ENCODE data around the gene REEP2.

The REEP2 gene

GRCh38 chr5:138440159-138441073 is 1.6 kb downstream of the REEP2 start:
- H3K4me3 ChIP-seq (ENCODE audit: low read depth, low read length), result no peak overlapping the region
- TF ChIP-seq CTCF (IDR thresholded peaks at IDR 0.05; ENCODE audit: low read depth, low read length), result no peak
- no peak for TF ChIP-seq MYC (IDR thresholded peaks at IDR 0.05; ENCODE audit: low read depth, low read length)
- TF ChIP-seq POLR2A (IDR thresholded peaks at IDR 0.05; ENCODE audit: extremely low read depth, insufficient read length), result no peak
- no peak for TF ChIP-seq MAX (IDR thresholded peaks at IDR 0.05; ENCODE audit: low read depth, low read length)
- DNase-seq (ENCODE audit: low read depth), result no peak

GRCh38 chr5:138441221-138441620 is 2.4 kb downstream of the REEP2 start:
- no peak for DNase-seq (ENCODE audit: low read depth)
- no peak overlapping the region for H3K4me3 ChIP-seq (ENCODE audit: low read depth, low read length)
- no peak for TF ChIP-seq CTCF (IDR thresholded peaks at IDR 0.05; ENCODE audit: low read depth, low read length)

- H3K4me3 ChIP-seq (ENCODE audit: low read depth, low read length), result no peak overlapping the region
- DNase-seq (ENCODE audit: low read depth), result no peak
- TF ChIP-seq CTCF (IDR thresholded peaks at IDR 0.05; ENCODE audit: low read depth, low read length), result no peak
- TF ChIP-seq MAX (IDR thresholded peaks at IDR 0.05; ENCODE audit: low read depth, low read length), result no peak
- no peak for TF ChIP-seq MYC (IDR thresholded peaks at IDR 0.05; ENCODE audit: low read depth, low read length)
- no peak for TF ChIP-seq POLR2A (IDR thresholded peaks at IDR 0.05; ENCODE audit: extremely low read depth, insufficient read length)
Measured at GRCh38 chr5:138444078-138444773, 5.4 kb downstream of the REEP2 start.

GRCh38 chr5:138444774-138445546 is 6.1 kb downstream of the REEP2 start:
- no peak for TF ChIP-seq CTCF (IDR thresholded peaks at IDR 0.05; ENCODE audit: low read depth, low read length)
- TF ChIP-seq MAX (IDR thresholded peaks at IDR 0.05; ENCODE audit: low read depth, low read length), result no peak
- no peak for TF ChIP-seq MYC (IDR thresholded peaks at IDR 0.05; ENCODE audit: low read depth, low read length)
- TF ChIP-seq POLR2A (IDR thresholded peaks at IDR 0.05; ENCODE audit: extremely low read depth, insufficient read length), result no peak
- H3K4me3 ChIP-seq (ENCODE audit: low read depth, low read length), result no peak overlapping the region
- no peak for DNase-seq (ENCODE audit: low read depth)

GRCh38 chr5:138445547-138446271 is 6.9 kb downstream of the REEP2 start:
- no peak for TF ChIP-seq MAX (IDR thresholded peaks at IDR 0.05; ENCODE audit: low read depth, low read length)
- no peak for TF ChIP-seq POLR2A (IDR thresholded peaks at IDR 0.05; ENCODE audit: extremely low read depth, insufficient read length)
- TF ChIP-seq CTCF (IDR thresholded peaks at IDR 0.05; ENCODE audit: low read depth, low read length), result no peak
- no peak for TF ChIP-seq MYC (IDR thresholded peaks at IDR 0.05; ENCODE audit: low read depth, low read length)
- no peak for DNase-seq (ENCODE audit: low read depth)
- H3K4me3 ChIP-seq (ENCODE audit: low read depth, low read length), result no peak overlapping the region

Data from NB4 (cell line).